ENCODE measurements around the gene MPPE1. TPM values are rescaled to one million over a fixed set of nuclear protein-coding genes. Genes with fewer than 3 reads are reported as not detected.

Gene MPPE1
- total RNA-seq, 1 donor from 2014 or later, result 29.4 TPM

DNA sequence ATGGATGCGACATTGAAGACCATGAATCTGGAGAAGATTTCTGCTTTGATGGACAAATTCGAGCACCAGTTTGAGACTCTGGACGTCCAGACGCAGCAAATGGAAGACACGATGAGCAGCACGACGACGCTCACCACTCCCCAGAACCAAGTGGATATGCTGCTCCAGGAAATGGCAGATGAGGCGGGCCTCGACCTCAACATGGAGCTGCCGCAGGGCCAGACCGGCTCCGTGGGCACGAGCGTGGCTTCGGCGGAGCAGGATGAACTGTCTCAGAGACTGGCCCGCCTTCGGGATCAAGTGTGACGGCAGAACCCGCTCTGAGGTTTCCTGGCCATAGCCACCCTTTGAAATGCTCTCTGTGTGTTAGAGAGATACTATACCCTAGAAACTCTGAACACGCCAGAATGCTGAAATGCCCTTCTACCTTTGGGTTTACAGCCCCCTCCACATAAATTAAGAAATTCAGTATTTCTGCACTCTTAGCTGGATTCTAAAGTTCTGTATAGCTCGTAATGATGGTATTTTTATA is 56.2 kb downstream of the MPPE1 start:
- H3K4me1 Mint-ChIP-seq (ENCODE audit: low read depth, unreplicated experiment), result peaks cover 22% of the 10 kb centered on the region
- TF ChIP-seq EZH2 (IDR thresholded peaks at IDR 0.05; ENCODE audit: insufficient read depth, low read length), result no peak
- TF ChIP-seq, protein P1, sequence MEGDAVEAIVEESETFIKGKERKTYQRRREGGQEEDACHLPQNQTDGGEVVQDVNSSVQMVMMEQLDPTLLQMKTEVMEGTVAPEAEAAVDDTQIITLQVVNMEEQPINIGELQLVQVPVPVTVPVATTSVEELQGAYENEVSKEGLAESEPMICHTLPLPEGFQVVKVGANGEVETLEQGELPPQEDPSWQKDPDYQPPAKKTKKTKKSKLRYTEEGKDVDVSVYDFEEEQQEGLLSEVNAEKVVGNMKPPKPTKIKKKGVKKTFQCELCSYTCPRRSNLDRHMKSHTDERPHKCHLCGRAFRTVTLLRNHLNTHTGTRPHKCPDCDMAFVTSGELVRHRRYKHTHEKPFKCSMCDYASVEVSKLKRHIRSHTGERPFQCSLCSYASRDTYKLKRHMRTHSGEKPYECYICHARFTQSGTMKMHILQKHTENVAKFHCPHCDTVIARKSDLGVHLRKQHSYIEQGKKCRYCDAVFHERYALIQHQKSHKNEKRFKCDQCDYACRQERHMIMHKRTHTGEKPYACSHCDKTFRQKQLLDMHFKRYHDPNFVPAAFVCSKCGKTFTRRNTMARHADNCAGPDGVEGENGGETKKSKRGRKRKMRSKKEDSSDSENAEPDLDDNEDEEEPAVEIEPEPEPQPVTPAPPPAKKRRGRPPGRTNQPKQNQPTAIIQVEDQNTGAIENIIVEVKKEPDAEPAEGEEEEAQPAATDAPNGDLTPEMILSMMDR (IDR thresholded peaks at IDR 0.05; ENCODE audit: insufficient read depth, low read depth, low read length), result no peak
- peak overlapping the region; percentile 100 for H3K4me3 ChIP-seq (ENCODE audit: insufficient read depth, low read depth, low read length)
- DNase-seq (ENCODE audit: low read depth), result peak; percentile 26
- H3K4me1 ChIP-seq (ENCODE audit: insufficient read depth, low read length), result peaks cover 28% of the 10 kb centered on the region
- H2AFZ ChIP-seq (ENCODE audit: low read depth, low read length), result no peak overlapping the region
- peak overlapping the region; percentile 90 for H3K4me2 ChIP-seq (ENCODE audit: low read length)
- peak overlapping the region; percentile 100 for H3K27ac Mint-ChIP-seq (ENCODE audit: unreplicated experiment)
- no peaks in the 10 kb centered on the region for H3K36me3 ChIP-seq (ENCODE audit: insufficient read depth, low read length)
- H3K9me3 ChIP-seq (ENCODE audit: insufficient read depth, low read depth, low read length), result no peaks in the 10 kb centered on the region
- H3K36me3 Mint-ChIP-seq (ENCODE audit: low read depth, unreplicated experiment), result no peaks in the 10 kb centered on the region
- no peaks in the 10 kb centered on the region for H3K27me3 Mint-ChIP-seq (ENCODE audit: low read depth, unreplicated experiment)
- no peaks in the 10 kb centered on the region for H3K9me3 Mint-ChIP-seq (ENCODE audit: unreplicated experiment)
- peak overlapping the region; percentile 100 for H3K4me3 Mint-ChIP-seq (ENCODE audit: unreplicated experiment)
- peaks cover 9% of the 10 kb centered on the region for H4K20me1 ChIP-seq (ENCODE audit: insufficient read depth, low read length)
- peak overlapping the region; percentile 99 for H3K27ac ChIP-seq (ENCODE audit: low read depth, low read length)
- H3K27me3 ChIP-seq (ENCODE audit: insufficient read depth, low read length), result no peaks in the 10 kb centered on the region
- H3K9ac ChIP-seq (ENCODE audit: low read length), result peak overlapping the region; percentile 100
- H3K79me2 ChIP-seq (ENCODE audit: insufficient read depth, low read length), result peaks cover 41% of the 10 kb centered on the region
- no peak for FAIRE-seq

DNA sequence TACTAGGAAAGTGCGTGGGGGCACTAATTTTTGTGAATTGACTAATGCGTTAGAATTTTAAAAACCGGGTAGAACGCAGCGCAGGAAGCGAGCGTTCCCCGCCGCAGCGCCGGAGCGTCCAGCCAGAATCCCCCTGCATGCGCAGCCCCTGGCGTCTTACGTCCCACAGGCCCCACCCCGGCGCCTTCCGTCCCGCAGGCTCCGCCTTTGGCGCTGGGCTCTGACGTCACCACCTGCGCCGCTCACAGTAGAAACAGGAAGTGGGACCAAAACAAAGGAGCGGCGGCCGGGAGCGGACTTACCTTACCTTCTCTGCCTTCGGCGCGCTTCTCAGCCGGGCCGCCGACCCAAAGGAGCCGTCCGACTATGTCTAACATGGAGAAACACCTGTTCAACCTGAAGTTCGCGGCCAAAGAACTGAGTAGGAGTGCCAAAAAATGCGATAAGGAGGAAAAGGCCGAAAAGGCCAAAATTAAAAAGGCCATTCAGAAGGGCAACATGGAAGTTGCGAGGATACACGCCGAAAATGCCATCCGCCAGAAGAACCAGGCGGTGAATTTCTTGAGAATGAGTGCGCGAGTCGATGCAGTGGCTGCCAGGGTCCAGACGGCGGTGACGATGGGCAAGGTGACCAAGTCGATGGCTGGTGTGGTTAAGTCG is 56.8 kb downstream of the MPPE1 start, which contains the start of gene CHMP1B:
CHMP1B (plus strand) TSS at position 268 of the 660 bp plus-strand sequence; CDS start at position 367, 99 bp downstream.
- no peaks in the 10 kb centered on the region for H3K27me3 ChIP-seq (ENCODE audit: insufficient read depth, low read length)
- Mint-ChIP-seq H3K27ac (ENCODE audit: unreplicated experiment) (peak within 1 kb of the TSS; percentile 100), H3K27me3 (ENCODE audit: low read depth, unreplicated experiment) (no peaks in the 10 kb centered on the region), H3K36me3 (ENCODE audit: low read depth, unreplicated experiment) (no peaks in the 10 kb centered on the region), H3K9me3 (ENCODE audit: unreplicated experiment) (no peaks in the 10 kb centered on the region), H3K4me1 (ENCODE audit: low read depth, unreplicated experiment) (peaks cover 22% of the 10 kb centered on the region), H3K4me3 (ENCODE audit: unreplicated experiment) (peak within 1 kb of the TSS; percentile 100)
- H2AFZ ChIP-seq (ENCODE audit: low read depth, low read length), result peak within 1 kb of the TSS; percentile 72
- H3K27ac ChIP-seq (ENCODE audit: low read depth, low read length), result peak within 1 kb of the TSS; percentile 99
- no peaks in the 10 kb centered on the region for H3K9me3 ChIP-seq (ENCODE audit: insufficient read depth, low read depth, low read length)
- DNase-seq (ENCODE audit: low read depth), result peak; percentile 96
- H3K4me2 ChIP-seq (ENCODE audit: low read length), result peak within 1 kb of the TSS; percentile 90
- H3K79me2 ChIP-seq (ENCODE audit: insufficient read depth, low read length), result peaks cover 41% of the 10 kb centered on the region
- peaks cover 9% of the 10 kb centered on the region for H4K20me1 ChIP-seq (ENCODE audit: insufficient read depth, low read length)
- H3K9ac ChIP-seq (ENCODE audit: low read length), result peak within 1 kb of the TSS; percentile 100
- peaks cover 22% of the 10 kb centered on the region for H3K4me1 ChIP-seq (ENCODE audit: insufficient read depth, low read length)
- H3K36me3 ChIP-seq (ENCODE audit: insufficient read depth, low read length), result no peaks in the 10 kb centered on the region
- FAIRE-seq, result no peak
- TF ChIP-seq EZH2 (IDR thresholded peaks at IDR 0.05; ENCODE audit: insufficient read depth, low read length), result no peak
- TF ChIP-seq, protein P1 (IDR thresholded peaks at IDR 0.05; ENCODE audit: insufficient read depth, low read depth, low read length), result no peak
- peak within 1 kb of the TSS; percentile 100 for H3K4me3 ChIP-seq (ENCODE audit: insufficient read depth, low read depth, low read length)

- FAIRE-seq, result no peak
- no peak for DNase-seq (ENCODE audit: low read depth)
- Histone ChIP-seq H2AFZ (ENCODE audit: low read depth, low read length) (no peak overlapping the region), H3K4me1 (ENCODE audit: insufficient read depth, low read length) (peaks cover 18% of the 10 kb centered on the region), H3K9me3 (ENCODE audit: insufficient read depth, low read depth, low read length) (no peaks in the 10 kb centered on the region), H3K27me3 (ENCODE audit: insufficient read depth, low read length) (no peaks in the 10 kb centered on the region), H3K79me2 (ENCODE audit: insufficient read depth, low read length) (peaks cover 41% of the 10 kb centered on the region), H3K36me3 (ENCODE audit: insufficient read depth, low read length) (no peaks in the 10 kb centered on the region), H3K4me3 (ENCODE audit: insufficient read depth, low read depth, low read length) (peak overlapping the region; percentile 100), H4K20me1 (ENCODE audit: insufficient read depth, low read length) (peaks cover 9% of the 10 kb centered on the region), H3K9ac (ENCODE audit: low read length) (peak overlapping the region; percentile 100), H3K27ac (ENCODE audit: low read depth, low read length) (peak overlapping the region; percentile 99), H3K4me2 (ENCODE audit: low read length) (peak overlapping the region; percentile 90)
- no peak for TF ChIP-seq EZH2 (IDR thresholded peaks at IDR 0.05; ENCODE audit: insufficient read depth, low read length)
- TF ChIP-seq, protein P1 (IDR thresholded peaks at IDR 0.05; ENCODE audit: insufficient read depth, low read depth, low read length), result no peak
- Mint-ChIP-seq H3K27me3 (ENCODE audit: low read depth, unreplicated experiment) (no peaks in the 10 kb centered on the region), H3K36me3 (ENCODE audit: low read depth, unreplicated experiment) (no peaks in the 10 kb centered on the region), H3K9me3 (ENCODE audit: unreplicated experiment) (no peaks in the 10 kb centered on the region), H3K4me1 (ENCODE audit: low read depth, unreplicated experiment) (peaks cover 18% of the 10 kb centered on the region), H3K4me3 (ENCODE audit: unreplicated experiment) (peak overlapping the region; percentile 100), H3K27ac (ENCODE audit: unreplicated experiment) (peak overlapping the region; percentile 100)
These were observed 57.3 kb downstream of the MPPE1 start for GRCh38 chr18:11850821-11851145.

All from astrocyte (in vitro differentiated cells and primary cell).